Activated CD4-positive, alpha-beta memory T cell treated with anti-CD3 and anti-CD28 coated beads, Interleukin-2, amount 10 ng/mL, durations not matched to agents 7 days and 5 days (primary cell): ENCODE data around the gene RBMY1F. TPM values are rescaled to one million over a fixed set of nuclear protein-coding genes. Genes with fewer than 3 reads are reported as not detected.
"Not testable (repeated sequence)": the region's sequence is repeated elsewhere in the genome, so short reads cannot be mapped to it uniquely, and the experiment has no call there.

Experiments used
- CTCF ChIA-PET: fragments of 350-600 bp; sonication (Branson Sonifier 250); formaldehyde crosslinking; loops from one replicate; lab custom pipeline; 2021; ENCODE audit warnings: antibody characterized with exemption, inconsistent platforms; lab: Charles Lee
- POLR2A ChIA-PET: fragments of 350-600 bp; sonication (Branson Sonifier 250); formaldehyde crosslinking; loops from one replicate; lab custom pipeline; 2021; ENCODE audit warnings: antibody characterized with exemption; lab: Charles Lee
- DNase-seq: peaks from one replicate; pipeline ENCODE4 v3.0.0-alpha.2; 2020
- H3K27ac Mint-ChIP-seq: one replicate; pipeline ENCODE4 v1.8.0; 2021; ENCODE audit warnings: mild to moderate bottlenecking, mixed read lengths
- H3K27me3 Mint-ChIP-seq: one replicate; pipeline ENCODE4 v1.8.0; 2021; ENCODE audit warnings: mixed read lengths
- H3K36me3 Mint-ChIP-seq: one replicate; pipeline ENCODE4 v1.8.0; 2021; ENCODE audit warnings: low read depth, mixed read lengths
- H3K4me1 Mint-ChIP-seq: one replicate; pipeline ENCODE4 v1.8.0; 2021; ENCODE audit warnings: mixed read lengths
- H3K4me3 Mint-ChIP-seq: one replicate; pipeline ENCODE4 v1.8.0; 2021; ENCODE audit warnings: mild to moderate bottlenecking, mixed read lengths
- H3K9me3 Mint-ChIP-seq: one replicate; pipeline ENCODE4 v1.8.0; 2021; ENCODE audit warnings: mixed read lengths
- total RNA-seq, 2 experiments: library from RNA; stranded (reverse); gene quantifications; one replicate each; pipeline ENCODE4 v1.2.3, GENCODE V29; 2021

Gene RBMY1F
- total RNA-seq = not detected

GRCh38 chrY:22182823-22183222 is at the start of gene RBMY1F:
Gene RBMY1F (minus strand): TSS chrY:22182923. CDS start chrY:22180969, 1,954 bp downstream.
- CTCF ChIA-PET, H3K4me1 Mint-ChIP-seq, H3K9me3 Mint-ChIP-seq, H3K4me3 Mint-ChIP-seq, DNase-seq, H3K27ac Mint-ChIP-seq, H3K27me3 Mint-ChIP-seq, H3K36me3 Mint-ChIP-seq, POLR2A ChIA-PET: not testable (repeated sequence)

DNA sequence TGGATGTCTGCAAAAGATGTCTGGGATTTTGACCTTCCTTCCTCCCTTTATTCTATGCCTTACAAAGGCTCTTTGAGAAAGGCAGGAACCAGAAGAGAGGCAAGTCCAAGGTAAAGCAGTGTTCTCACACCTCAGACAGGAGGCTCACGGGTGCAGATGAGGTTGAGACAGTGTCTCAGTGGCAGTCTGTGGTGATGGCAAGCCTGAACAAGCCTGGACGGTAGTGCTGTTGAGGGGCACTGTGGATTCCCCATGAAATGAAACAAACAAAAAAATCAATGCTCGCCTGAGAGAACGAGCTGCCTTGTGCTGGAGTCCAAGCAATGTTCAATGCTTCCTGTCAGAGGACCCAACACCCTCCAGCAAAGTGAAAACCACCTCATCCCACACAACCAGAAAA is 31.6 kb downstream of the RBMY1F start:
- H3K27ac Mint-ChIP-seq, POLR2A ChIA-PET, H3K9me3 Mint-ChIP-seq, H3K27me3 Mint-ChIP-seq, H3K36me3 Mint-ChIP-seq, DNase-seq, H3K4me1 Mint-ChIP-seq, CTCF ChIA-PET, H3K4me3 Mint-ChIP-seq: not testable (repeated sequence)

- H3K27me3 Mint-ChIP-seq, H3K27ac Mint-ChIP-seq, CTCF ChIA-PET, DNase-seq, H3K4me1 Mint-ChIP-seq, POLR2A ChIA-PET, H3K4me3 Mint-ChIP-seq, H3K36me3 Mint-ChIP-seq, H3K9me3 Mint-ChIP-seq: not testable (repeated sequence)
Measured at GRCh38 chrY:22141011-22141695, 41.6 kb downstream of the RBMY1F start.

DNA sequence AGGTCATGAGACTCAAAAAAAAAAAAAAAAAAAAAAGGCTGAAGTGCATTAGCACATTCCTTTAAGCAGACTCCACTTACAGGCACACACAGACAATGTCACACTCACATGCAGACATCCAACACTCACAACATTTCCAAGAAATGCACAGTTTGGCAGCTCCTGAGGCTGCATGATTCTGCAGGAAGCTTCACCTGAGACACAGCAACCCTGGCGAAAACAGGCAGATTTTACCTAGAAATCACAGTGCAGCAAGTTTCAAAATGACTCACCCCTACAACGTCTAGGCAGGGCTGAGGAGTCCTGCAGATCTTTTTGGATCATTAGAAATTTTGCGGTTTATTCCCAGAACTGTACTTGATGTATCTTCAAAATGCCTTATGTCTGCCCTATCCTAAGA is 48.0 kb downstream of the RBMY1F start:
- H3K27ac Mint-ChIP-seq, H3K36me3 Mint-ChIP-seq, H3K9me3 Mint-ChIP-seq, POLR2A ChIA-PET, H3K27me3 Mint-ChIP-seq, H3K4me1 Mint-ChIP-seq, DNase-seq, H3K4me3 Mint-ChIP-seq, CTCF ChIA-PET: not testable (repeated sequence)

DNA sequence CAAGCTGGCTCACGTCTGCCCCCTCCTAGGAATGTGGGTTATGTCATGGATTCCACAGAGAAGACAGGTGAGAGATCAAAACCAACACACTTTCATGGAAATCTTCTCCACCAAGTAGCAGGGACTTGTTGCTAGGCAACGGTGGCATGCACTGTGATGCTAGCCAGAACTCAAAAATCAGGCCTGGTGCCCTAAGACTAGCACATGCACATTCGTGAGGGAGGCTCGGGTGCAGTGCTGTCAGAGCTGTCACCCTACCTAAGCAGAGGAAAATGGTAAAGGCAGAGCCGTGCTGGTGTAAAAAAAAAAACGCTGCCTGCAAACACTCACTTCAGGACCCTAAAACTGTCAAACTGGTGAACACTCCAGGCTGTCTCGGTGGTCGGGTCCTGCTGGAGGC is 52.2 kb downstream of the RBMY1F start:
- H3K27me3 Mint-ChIP-seq, DNase-seq, H3K27ac Mint-ChIP-seq, H3K4me3 Mint-ChIP-seq, H3K36me3 Mint-ChIP-seq, H3K9me3 Mint-ChIP-seq, H3K4me1 Mint-ChIP-seq, CTCF ChIA-PET, POLR2A ChIA-PET: not testable (repeated sequence)

Other genes with a start within 250 kb of the RBMY1F start
- gene RBMY1J, start 220.5 kb upstream of the RBMY1F start, total RNA-seq = not detected